ENCODE results near the gene CAMK1G.

GRCh38 chr1:209577346-209577745 is 6.2 kb upstream of the CAMK1G start:
- TF ChIP-seq POLR2A (IDR thresholded peaks at IDR 0.05), result no peak
- TF ChIP-seq CTCF (IDR thresholded peaks at IDR 0.05), result no peak

Data from testis (tissue), 2 donors.